Cardiac septum (tissue), 1 donor: ENCODE results near the gene ZNF526. TPM values are rescaled to one million over a fixed set of nuclear protein-coding genes. Genes with fewer than 3 reads are reported as not detected.
"Not testable (repeated sequence)": the region's sequence is repeated elsewhere in the genome, so short reads cannot be mapped to it uniquely, and the experiment has no call there.

ENCODE experiments used
- DNase-seq: peaks from one replicate; pipeline ENCODE4 v3.0.0-alpha.2; 2020; ENCODE audit warnings: low spot score
- intact Hi-C: fragments of 100-400 bp; cut with DNase I; formaldehyde crosslinking; loops from one replicate; pipeline ENCODE4 v1.14.0; 2022
- total RNA-seq: library from RNA; stranded (reverse); fragmentation: NEBNext Ultra II Directional; extraction: Animal tissue kit (Norgen Biotek cat#: 25700); gene quantifications from one replicate; pipeline ENCODE4 v1.2.1, GENCODE V29; 2021
- donor health status: DM: no; HTN: no; CAD: no.

ZNF526 gene
- total RNA-seq, 1 donor from 2014 or later, result 4.1 TPM

DNA sequence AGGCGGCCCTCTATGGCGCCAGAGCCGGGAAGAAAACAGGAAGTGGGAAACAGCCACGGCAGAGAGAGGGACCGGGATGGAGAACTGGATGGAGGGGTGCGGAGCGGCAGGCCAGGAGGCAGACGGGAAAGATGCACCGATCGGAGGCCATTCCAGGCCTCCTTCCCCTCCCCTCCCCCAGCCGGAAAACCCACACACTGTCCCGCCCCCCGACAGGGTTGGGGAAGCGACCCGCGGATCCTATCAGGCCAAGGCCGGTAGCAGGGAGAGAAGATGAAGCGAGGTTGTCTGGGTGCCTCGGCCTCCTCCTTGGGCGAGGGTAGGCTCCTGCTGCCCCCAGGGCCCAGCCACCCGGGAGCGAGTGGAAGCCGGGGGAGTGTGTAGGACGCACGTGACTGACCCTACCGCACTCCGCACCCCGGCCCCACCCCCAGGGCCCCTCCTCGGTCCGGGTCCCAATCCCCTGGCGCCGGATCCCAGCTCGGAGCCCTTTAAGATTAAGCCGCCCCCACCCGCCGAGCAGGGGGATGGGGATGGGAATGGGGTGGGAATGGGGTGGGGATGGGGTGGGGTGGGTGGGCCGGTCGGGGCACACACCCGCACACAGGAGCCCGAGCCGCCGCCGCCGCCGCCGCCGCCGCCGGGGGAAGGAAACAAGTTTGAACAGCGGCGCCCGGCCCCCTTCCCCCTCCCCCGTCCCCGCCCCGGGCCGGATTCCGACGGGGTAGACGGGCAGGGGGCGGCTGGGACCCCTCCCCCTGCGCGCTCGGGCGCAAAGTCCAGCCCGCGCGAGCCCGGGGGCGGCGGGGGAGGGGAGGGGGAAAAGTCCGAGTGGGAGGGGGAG is 33.4 kb downstream of the ZNF526 start:
- peak; percentile 80 for DNase-seq
- intact Hi-C loops, result no loop called here

- intact Hi-C loops, result no loop called here
- DNase-seq, result peak; percentile 89
These were observed 34.2 kb downstream of the ZNF526 start for GRCh38 chr19:42254089-42254849.

DNA sequence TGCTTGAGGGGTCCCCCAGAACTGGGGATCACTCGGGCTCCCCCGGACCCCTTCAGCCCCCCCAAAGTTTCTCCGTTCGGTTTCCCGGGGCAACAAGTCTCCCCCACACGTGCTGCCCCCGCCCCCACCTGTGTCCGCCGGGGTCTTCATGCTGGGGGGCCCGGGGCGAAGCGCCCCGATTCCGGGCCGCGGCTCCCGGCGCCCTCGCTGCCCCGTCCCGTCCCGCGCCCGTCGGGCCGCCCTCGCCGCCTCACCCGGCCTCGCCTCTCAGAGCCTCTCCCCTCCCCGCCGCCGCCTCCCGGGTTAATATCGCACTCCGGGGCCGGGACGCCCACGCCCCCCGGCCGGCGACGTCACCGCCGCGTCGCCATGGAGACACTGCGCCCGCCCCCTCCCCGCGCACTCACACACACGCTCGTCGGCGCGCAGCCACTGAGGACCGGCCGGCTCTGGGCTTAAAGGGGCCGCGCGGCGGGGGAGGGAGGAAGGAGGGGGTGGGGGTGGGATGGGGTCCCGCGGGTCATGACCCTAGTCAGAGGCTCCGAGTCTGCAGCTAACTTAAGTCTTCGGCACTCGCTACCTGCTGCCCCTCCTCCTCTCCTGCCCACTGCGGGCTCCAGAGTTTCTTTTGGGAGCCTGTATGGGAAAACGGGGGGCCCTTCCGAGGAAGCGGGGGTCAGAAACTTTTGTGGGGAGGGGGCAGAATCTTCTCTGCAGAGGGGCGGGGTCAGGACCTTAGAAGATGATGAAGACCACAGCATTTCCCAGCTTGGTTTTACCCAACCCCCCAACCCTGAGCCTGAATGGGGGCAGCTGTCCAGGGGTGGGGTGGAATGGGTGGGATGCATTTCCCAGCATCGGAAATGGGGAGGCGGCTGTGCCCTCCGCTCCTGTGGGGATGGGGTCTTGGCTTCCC is 35.0 kb downstream of the ZNF526 start, which contains the start of gene ERF:
ERF (minus strand) TSS at position 279 of the 916 bp plus-strand sequence; CDS start at position 150, 129 bp downstream.
- intact Hi-C loops, result loop anchor here (1.0 kb wide), 1 partner anchor 25 kb away; no protein-coding TSS in a partner anchor
- DNase-seq, result peak; percentile 98

DNA sequence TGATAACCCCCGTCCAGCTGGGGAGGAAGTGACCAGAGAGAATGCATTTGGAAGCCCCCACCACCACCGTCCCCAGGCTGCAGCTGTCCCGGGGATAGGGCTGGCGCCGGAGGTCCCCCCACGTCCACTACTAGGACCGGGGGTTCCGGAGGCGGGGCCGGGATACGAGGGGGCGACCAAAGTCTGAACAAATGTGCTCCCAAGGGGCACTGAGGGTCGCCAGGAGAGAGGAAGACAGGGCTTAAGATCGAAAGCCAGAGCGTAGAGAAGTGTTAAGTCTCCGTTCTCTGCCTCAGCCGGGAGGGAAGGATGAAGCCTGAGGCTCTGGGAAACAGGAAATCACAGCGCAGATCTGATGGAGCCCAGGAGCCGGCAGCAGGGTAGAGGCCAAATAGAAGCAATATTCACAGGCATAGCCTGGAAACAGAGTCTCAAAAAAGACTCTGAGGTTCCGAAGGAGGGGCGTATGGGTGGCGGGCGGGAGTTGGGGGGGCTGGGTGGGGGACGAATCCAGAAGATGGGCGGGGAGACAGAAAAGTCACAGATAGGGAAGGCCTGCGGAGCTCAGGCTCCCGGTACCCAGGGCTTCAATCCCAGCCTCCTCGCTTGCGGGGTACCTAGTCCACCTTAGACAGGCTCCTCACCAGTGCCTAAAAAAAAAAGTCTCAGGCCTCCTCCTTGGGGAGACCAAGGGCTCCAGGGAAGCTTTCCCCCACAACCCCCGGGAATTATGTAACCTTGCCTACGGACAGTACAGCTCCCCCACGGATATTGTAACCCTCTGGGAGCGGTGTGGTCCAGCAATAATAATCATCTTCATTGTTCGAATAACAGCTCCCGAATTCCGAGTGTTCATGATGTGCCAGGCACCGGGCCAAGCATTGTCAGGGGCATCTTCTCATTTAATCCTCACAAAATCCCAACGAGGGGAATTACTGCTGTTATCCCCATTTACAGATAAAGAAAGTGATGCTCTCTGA is 35.9 kb downstream of the ZNF526 start:
- DNase-seq, result peak; percentile 78
- intact Hi-C loops, result loop anchor here (1.0 kb wide), 2 partner anchors 11 to 24 kb away; no protein-coding TSS in a partner anchor

- DNase-seq, intact Hi-C loops: not testable (repeated sequence)
These were observed 37.7 kb downstream of the ZNF526 start for GRCh38 chr19:42257842-42258241.

- intact Hi-C loops, result no loop called here
These were observed 41.7 kb downstream of the ZNF526 start for GRCh38 chr19:42261763-42262162.

DNA sequence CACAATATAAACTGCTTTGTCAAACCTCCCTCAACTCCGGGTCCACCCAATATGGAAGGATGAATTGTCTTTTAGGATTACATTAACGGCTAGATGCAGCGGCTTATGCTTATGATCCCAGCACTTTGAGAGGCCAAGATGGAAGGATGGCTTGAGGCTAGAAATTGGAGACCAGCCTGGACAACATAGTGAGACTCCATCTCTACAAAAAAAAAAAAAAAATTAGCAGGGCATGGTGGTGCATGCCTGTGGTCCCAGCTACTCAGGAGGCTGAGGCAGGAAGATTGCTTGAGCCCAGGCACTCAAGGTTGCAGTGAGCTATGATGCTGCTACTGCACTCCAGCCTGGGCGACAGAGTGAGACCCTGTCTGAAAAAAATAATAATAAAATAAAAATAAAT is 46.0 kb downstream of the ZNF526 start:
- intact Hi-C loops, DNase-seq: not testable (repeated sequence)

More at GRCh38 chr19:42261763-42262162, 41.7 kb downstream of the ZNF526 start:
- no peak for DNase-seq

GRCh38 chr19:42266928-42267603 is 47.0 kb downstream of the ZNF526 start:
- intact Hi-C loops, result loop anchor here (1.0 kb wide), 1 partner anchor 11 kb away; no protein-coding TSS in a partner anchor
- DNase-seq, result not testable (repeated sequence)

DNA sequence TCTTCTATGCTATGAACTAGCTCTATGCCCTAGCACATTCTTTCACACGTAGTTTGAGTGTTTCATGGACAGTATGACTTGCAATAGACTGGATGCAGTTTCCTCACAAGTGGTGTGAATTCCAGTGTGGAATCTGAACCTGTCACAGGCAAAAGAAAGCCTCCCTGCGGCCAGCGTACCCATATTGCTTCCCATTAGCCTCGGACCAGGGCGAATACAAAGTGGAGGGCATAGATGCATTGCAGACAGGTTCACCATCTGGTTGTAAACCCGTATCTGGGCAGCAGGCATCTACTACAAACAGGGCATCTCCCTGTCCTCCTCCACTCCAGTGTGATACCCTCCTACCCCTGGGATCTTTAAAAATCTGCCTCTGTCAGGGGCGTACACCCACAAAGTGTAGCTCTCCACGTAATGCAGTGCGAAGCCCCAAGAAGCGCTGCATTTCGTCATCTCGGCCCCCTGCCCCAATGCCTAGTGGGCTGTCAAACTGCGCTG is 47.6 kb downstream of the ZNF526 start:
- intact Hi-C loops, result loop anchor here (1.0 to 2.0 kb wide), 2 partner anchors 11 to 15 kb away; no protein-coding TSS in a partner anchor
- no peak for DNase-seq

DNA sequence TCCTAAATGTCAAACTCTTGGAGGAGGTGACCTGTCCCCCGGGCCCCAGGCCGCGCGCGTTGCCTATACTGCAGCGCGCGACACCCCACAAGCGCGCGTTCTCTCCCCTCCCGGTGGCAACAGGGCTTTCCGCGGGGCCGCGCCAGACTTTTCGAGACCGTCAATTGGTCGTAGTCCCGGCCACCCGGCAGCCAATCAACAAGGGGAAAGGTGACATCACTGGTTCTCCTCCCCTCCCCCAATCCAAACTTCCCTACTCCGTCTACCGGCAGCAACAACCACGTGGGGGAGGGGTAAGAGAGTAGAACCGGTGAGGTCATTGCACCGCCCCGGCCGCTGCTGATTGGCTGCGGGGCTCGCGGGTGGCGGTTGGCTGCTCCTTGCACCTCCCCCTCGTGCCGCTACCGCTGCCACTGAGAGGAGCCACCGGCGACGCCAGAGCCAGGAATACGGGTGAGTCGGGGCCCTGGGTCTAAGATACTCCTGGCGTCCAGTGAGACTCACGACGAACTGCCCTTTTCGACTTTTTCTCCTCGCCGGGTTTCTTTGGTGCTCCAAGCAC is 48.1 kb downstream of the ZNF526 start:
- DNase-seq, result peak; percentile 99
- intact Hi-C loops, result loop anchor here (2.0 kb wide), 1 partner anchor 15 kb away; no protein-coding TSS in a partner anchor

GRCh38 chr19:42268704-42269477 is 48.8 kb downstream of the ZNF526 start, which contains the start of gene CIC:
CIC (plus strand) TSS chr19:42269252; CDS start chr19:42271784, 2,532 bp downstream.
- intact Hi-C loops, result loop anchor here (2.0 kb wide), 1 partner anchor 14 kb away; no protein-coding TSS in a partner anchor
- DNase-seq, result peak; percentile 100

DNA sequence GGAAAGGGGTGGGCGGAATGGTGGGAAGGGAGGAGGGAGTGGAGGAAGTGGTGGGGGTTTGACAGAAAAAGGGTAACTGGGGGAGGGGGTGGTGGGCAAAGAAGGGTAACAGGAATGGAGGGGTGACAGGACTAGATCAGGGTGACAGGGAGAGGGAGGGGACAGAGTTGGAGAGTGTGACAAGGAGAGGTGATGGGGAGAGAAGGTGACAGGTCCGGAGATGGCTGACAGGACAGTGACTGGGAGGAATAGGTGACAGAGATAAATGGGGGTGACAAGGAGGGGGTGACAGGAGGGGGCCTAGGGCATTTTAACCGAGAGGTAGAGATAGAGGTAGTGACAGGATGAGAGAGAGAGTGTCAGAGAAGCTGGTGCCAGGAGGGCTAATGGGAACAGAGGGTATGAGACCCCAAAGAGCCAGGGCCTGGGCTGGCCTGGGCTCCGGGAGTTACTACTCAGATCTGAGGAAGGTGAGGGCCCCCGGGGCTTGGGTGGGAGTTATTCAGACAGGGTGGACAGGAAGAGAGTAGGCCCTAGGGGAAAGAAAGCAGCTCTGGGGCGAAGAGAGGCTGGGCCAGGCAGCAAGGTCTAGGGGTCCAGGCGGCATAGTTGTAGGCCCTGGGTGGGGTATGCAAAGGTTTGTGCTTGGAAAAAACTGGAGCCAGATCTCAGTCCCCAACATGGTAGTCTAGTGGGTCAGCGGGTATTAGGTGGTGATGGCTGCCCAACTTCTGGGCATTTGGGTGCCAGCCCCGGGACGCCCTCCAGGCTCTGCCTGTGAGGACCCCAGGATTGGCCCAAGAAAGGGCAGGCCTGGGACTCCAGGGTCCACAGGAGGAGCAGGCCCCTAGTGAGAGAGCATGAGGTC is 49.6 kb downstream of the ZNF526 start:
- no peak for DNase-seq
- intact Hi-C loops, result loop anchor here (2.0 kb wide), 1 partner anchor 13 kb away; no protein-coding TSS in a partner anchor

GRCh38 chr19:42270346-42271044 is 50.4 kb downstream of the ZNF526 start:
- peak; percentile 81 for DNase-seq
- intact Hi-C loops, result no loop called here

GRCh38 chr19:42271045-42271419 is 50.9 kb downstream of the ZNF526 start:
- intact Hi-C loops, result no loop called here
- no peak for DNase-seq
